ENCODE results near the gene KBTBD8. TPM values are rescaled to one million over a fixed set of nuclear protein-coding genes. Genes with fewer than 3 reads are reported as not detected.

KBTBD8 gene
- total and polyA plus RNA-seq, 2 of the 13 experiments (the other 11 are each of a cell fraction or from before 2014, with no cell fraction given): 1.1 to 7.6 TPM

GRCh38 chr3:67018789-67019526 lies 20.9 kb downstream of the KBTBD8 start:
- DNase-seq (ENCODE audit: low spot score): no peak
- Histone ChIP-seq H3K79me2 (ENCODE audit: insufficient read depth, low read length) (no peaks in the 10 kb centered on the region), H3K27me3 (ENCODE audit: control insufficient read depth in 1 of 2, insufficient read depth in 2 of 2, low read length in 2 of 2) (peaks cover 1 to 11% of the 10 kb centered on the region in 2 experiments; a peak in 4 of 5 replicates), H3K27ac (ENCODE audit: extremely low read length, insufficient read depth, low read length) (no peak overlapping the region), H3K4me3 (replicated peaks in 1 of 3; ENCODE audit: insufficient read depth in 1 of 3, low read depth in 2 of 3, low read length in 3 of 3) (no peak overlapping the region), H4K20me1 (ENCODE audit: insufficient read depth, low read length) (no peaks in the 10 kb centered on the region), H2AFZ (ENCODE audit: low read length) (no peak overlapping the region), H3K9me3 (ENCODE audit: low read length) (no peaks in the 10 kb centered on the region), H3K9ac (ENCODE audit: insufficient read depth, low read depth, low read length) (no peak overlapping the region), H3K4me1 (ENCODE audit: insufficient read depth, low read length) (peaks cover 21% of the 10 kb centered on the region), H3K4me2 (ENCODE audit: low read depth, low read length) (peak overlapping the region; percentile 55), H3K36me3 (replicated peaks in 1 of 2; ENCODE audit: control insufficient read depth in 1 of 2, insufficient read depth in 2 of 2, low read length in 2 of 2) (no peaks in the 10 kb centered on the region)
- TF ChIP-seq NBN (conservative IDR thresholded peaks at IDR 0.05) (no peak), GZF1 (CRISPR knock-in tag; IDR thresholded peaks at IDR 0.05) (no peak), ZNF33A (CRISPR knock-in tag; IDR thresholded peaks at IDR 0.05; ENCODE audit: borderline replicate concordance) (no peak), ZNF883 (CRISPR knock-in tag; IDR thresholded peaks at IDR 0.05; ENCODE audit: not compliant biosample characterization) (no peak), TRAFD1 (CRISPR knock-in tag; IDR thresholded peaks at IDR 0.05; ENCODE audit: borderline replicate concordance) (no peak), ZNF737 (CRISPR knock-in tag; IDR thresholded peaks at IDR 0.05; ENCODE audit: borderline replicate concordance) (no peak), ASH2L (IDR thresholded peaks at IDR 0.05; ENCODE audit: insufficient read length, low read depth, low read length) (no peak)
- TF ChIP-seq, protein P1, sequence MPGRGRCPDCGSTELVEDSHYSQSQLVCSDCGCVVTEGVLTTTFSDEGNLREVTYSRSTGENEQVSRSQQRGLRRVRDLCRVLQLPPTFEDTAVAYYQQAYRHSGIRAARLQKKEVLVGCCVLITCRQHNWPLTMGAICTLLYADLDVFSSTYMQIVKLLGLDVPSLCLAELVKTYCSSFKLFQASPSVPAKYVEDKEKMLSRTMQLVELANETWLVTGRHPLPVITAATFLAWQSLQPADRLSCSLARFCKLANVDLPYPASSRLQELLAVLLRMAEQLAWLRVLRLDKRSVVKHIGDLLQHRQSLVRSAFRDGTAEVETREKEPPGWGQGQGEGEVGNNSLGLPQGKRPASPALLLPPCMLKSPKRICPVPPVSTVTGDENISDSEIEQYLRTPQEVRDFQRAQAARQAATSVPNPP (CRISPR knock-in tag; IDR thresholded peaks at IDR 0.05): no peak
- in situ Hi-C loops (cut with HindIII; ENCODE audit: extremely low pct_ligation_motif_present, low pct_unique_long_range_greater_than_20kb): no loop called here
- WGBS (ENCODE audit: low lambda C conversion rate): 46% methylated on average over 13 of the region's 13 CpGs
- no TSS peak for BruUV-seq (replicated peaks)
- CTCF ChIA-PET (ENCODE audit: low intra/inter-chr PET ratio, low total read pairs): no interaction called here
- peak; percentile 63 for ATAC-seq
- intact Hi-C loops (cut with micrococcal nuclease; ENCODE audit: unreplicated experiment): no loop called here
- FAIRE-seq: no peak
- POLR2A ChIA-PET: no interaction called here

Measured in HepG2 (cell line).